ENCODE data around the gene WDFY1.

WDFY1 gene

GRCh38 chr2:223877721-223878410, 67.3 kb downstream of the WDFY1 start:
- no peak for TF ChIP-seq FOXP2 (optimal IDR thresholded peaks at IDR 0.05; ENCODE audit: borderline replicate concordance, extremely low read depth, extremely low read length, insufficient read depth)
- no peak for TF ChIP-seq REST (IDR thresholded peaks at IDR 0.05; ENCODE audit: insufficient read depth in 1 of 2, low read depth in 2 of 2, low read length in 2 of 2)
- no peak for TF ChIP-seq POLR2AphosphoS5 (IDR thresholded peaks at IDR 0.05; ENCODE audit: low read depth, low read length)
- TF ChIP-seq TAF1 (IDR thresholded peaks at IDR 0.05; ENCODE audit: borderline replicate concordance, insufficient read depth, low read length): no peak
- TF ChIP-seq SIN3A (IDR thresholded peaks at IDR 0.05; ENCODE audit: borderline replicate concordance, insufficient read depth, low read length): no peak

DNA sequence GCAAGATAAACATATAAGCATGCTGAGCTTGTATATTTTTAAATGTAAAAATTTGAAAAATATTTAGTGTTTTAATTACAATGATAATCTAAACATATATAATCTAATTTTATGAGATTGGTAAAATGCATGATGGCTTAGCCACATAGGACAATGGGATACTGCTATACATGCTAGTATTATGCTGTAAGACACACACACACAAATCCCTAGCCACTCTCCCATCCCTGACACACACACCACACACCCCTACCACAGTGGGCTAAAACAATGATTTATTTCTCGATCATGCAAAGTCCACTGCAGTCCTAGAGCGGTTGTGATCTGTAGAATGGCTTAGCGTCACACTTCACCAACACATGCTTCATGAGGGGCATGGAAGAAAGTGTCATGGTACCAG, 71.5 kb downstream of the WDFY1 start:
- TF ChIP-seq POLR2AphosphoS5 (IDR thresholded peaks at IDR 0.05; ENCODE audit: low read depth, low read length) (no peak), FOXP2 (optimal IDR thresholded peaks at IDR 0.05; ENCODE audit: borderline replicate concordance, extremely low read depth, extremely low read length, insufficient read depth) (no peak), REST (IDR thresholded peaks at IDR 0.05; ENCODE audit: insufficient read depth in 1 of 2, low read depth in 2 of 2, low read length in 2 of 2) (no peak), SIN3A (IDR thresholded peaks at IDR 0.05; ENCODE audit: borderline replicate concordance, insufficient read depth, low read length) (no peak), TAF1 (IDR thresholded peaks at IDR 0.05; ENCODE audit: borderline replicate concordance, insufficient read depth, low read length) (no peak)

DNA sequence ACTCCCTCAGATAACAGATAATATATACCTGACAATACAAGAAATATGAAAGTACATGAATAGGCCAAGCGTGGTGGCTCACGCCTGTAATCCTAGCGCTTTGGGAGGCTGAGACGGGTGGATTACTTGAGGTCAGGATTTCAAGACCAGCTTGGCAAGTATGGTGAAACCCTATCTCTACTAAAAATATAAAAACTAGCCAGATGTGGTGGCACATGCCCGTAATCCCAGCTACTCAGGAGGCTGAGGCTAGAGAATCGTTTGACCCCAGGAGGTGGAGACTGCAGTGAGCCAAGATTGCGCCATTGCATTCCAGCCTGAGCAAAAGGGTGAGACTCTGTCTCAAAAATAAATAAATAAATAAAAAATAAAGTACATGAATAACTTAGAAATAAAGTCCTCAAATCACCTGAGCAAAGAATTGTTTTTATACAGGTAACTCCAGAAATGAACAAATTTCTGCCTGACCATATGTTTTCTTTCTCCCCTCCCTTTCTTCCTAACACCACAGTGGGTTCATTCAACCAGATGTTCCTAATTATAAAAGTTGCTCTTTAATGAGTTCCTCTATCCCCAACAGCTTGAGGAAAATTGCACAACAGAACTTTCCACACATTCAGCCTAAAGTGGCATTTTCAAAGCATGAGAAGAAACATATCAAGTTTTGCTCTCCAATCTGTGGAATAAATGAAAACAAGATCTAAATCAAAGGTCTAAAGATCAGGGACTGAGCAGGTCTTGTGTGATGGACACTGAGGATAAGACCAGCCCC, 74.1 kb downstream of the WDFY1 start:
- no peak for TF ChIP-seq TAF1 (IDR thresholded peaks at IDR 0.05; ENCODE audit: borderline replicate concordance, insufficient read depth, low read length)
- TF ChIP-seq FOXP2 (optimal IDR thresholded peaks at IDR 0.05; ENCODE audit: borderline replicate concordance, extremely low read depth, extremely low read length, insufficient read depth): no peak
- no peak for TF ChIP-seq POLR2AphosphoS5 (IDR thresholded peaks at IDR 0.05; ENCODE audit: low read depth, low read length)
- TF ChIP-seq REST (IDR thresholded peaks at IDR 0.05; ENCODE audit: insufficient read depth in 1 of 2, low read depth in 2 of 2, low read length in 2 of 2): no peak
- TF ChIP-seq SIN3A (IDR thresholded peaks at IDR 0.05; ENCODE audit: borderline replicate concordance, insufficient read depth, low read length): no peak

- TF ChIP-seq REST (IDR thresholded peaks at IDR 0.05; ENCODE audit: insufficient read depth in 1 of 2, low read depth in 2 of 2, low read length in 2 of 2) (no peak), POLR2AphosphoS5 (IDR thresholded peaks at IDR 0.05; ENCODE audit: low read depth, low read length) (no peak), TAF1 (IDR thresholded peaks at IDR 0.05; ENCODE audit: borderline replicate concordance, insufficient read depth, low read length) (no peak)
Observed at GRCh38 chr2:223868005-223868404, 77.1 kb downstream of the WDFY1 start.
